CD4-positive, alpha-beta T cell (primary cell): ENCODE measurements around the gene ARIH2. TPM values are rescaled to one million over a fixed set of nuclear protein-coding genes. Genes with fewer than 3 reads are reported as not detected.

Source experiments
- ATAC-seq: fragments of 200-7000 bp; cut with Tn5 transposase; one replicate; pipeline ENCODE4 v1.10.0; 2022; ENCODE audit warnings: mild to moderate bottlenecking; ENCODE audit not compliant: poor library complexity
- CTCF ChIA-PET: fragments of 350-600 bp; sonication (Branson Sonifier 250); formaldehyde crosslinking; loops from one replicate; lab custom pipeline; 2021; ENCODE audit warnings: antibody characterized with exemption, inconsistent platforms; lab: Charles Lee
- POLR2A ChIA-PET: fragments of 350-600 bp; sonication (Branson Sonifier 250); formaldehyde crosslinking; loops from one replicate; lab custom pipeline; 2021; ENCODE audit warnings: antibody characterized with exemption, inconsistent platforms; lab: Charles Lee
- DNase-seq, 14 experiments: peaks; one replicate each; pipeline ENCODE4 v3.0.0-alpha.2; 2013 to 2020; ENCODE audit warnings: mixed read lengths in 2 of 14
- H3K27ac ChIP-seq, 2 donors: one replicate each; pipeline versions ENCODE4 v1.5.1 to v1.7.0; 2013; ENCODE audit warnings: low read length in 2 of 2, low read depth in 1 of 2, mild to moderate bottlenecking in 1 of 2
- H3K27me3 ChIP-seq, 2 experiments: 1 replicate in 1 of 2; 2 replicates in 1 of 2; pipeline versions ENCODE4 v1.6.1 to v1.7.0; 2013; ENCODE audit warnings: low read length in 2 of 2, control low read depth in 1 of 2, mild to moderate bottlenecking in 1 of 2, moderate library complexity in 1 of 2; ENCODE audit not compliant: insufficient read depth in 2 of 2, control insufficient read depth in 1 of 2
- H3K36me3 ChIP-seq: one replicate; pipeline ENCODE4 v1.6.1; 2013; ENCODE audit warnings: low read length, control low read depth; ENCODE audit not compliant: insufficient read depth
- H3K4me1 ChIP-seq: one replicate; pipeline ENCODE4 v1.6.1; 2013; ENCODE audit warnings: low read length, control low read depth; ENCODE audit not compliant: insufficient read depth
- H3K4me3 ChIP-seq: one replicate; pipeline ENCODE4 v1.5.1; 2013; ENCODE audit warnings: mild to moderate bottlenecking, low read length, moderate library complexity
- H3K9me3 ChIP-seq, 2 experiments: 1 replicate in 1 of 2; 2 replicates in 1 of 2; pipeline versions ENCODE4 v1.6.1 to v1.7.0; 2013; ENCODE audit warnings: low read length in 2 of 2, mild to moderate bottlenecking in 2 of 2, control low read depth in 1 of 2, moderate library complexity in 1 of 2; ENCODE audit not compliant: control insufficient read depth in 1 of 2, insufficient read depth in 1 of 2
- H3K27ac Mint-ChIP-seq: one replicate; pipeline ENCODE4 v1.8.0; 2020; ENCODE audit warnings: mixed read lengths
- H3K27me3 Mint-ChIP-seq: one replicate; pipeline ENCODE4 v1.8.0; 2021; ENCODE audit warnings: mixed read lengths
- H3K36me3 Mint-ChIP-seq: one replicate; pipeline ENCODE4 v1.8.0; 2021; ENCODE audit warnings: low read depth, mixed read lengths
- H3K4me1 Mint-ChIP-seq: one replicate; pipeline ENCODE4 v1.8.0; 2021; ENCODE audit warnings: low read depth, mixed read lengths
- H3K4me3 Mint-ChIP-seq: one replicate; pipeline ENCODE4 v1.8.0; 2020; ENCODE audit warnings: mild to moderate bottlenecking, mixed read lengths
- H3K9me3 Mint-ChIP-seq: one replicate; pipeline ENCODE4 v1.8.0; 2020; ENCODE audit warnings: mixed read lengths
- CTCF ChIP-seq: fragments of 200-600 bp; IDR thresholded peaks from one replicate; pipeline ENCODE4 v1.8.0; 2022; ENCODE audit warnings: antibody characterized with exemption, mild to moderate bottlenecking
- intact Hi-C, 2 experiments: fragments of 100-400 bp; cut with DNase I in 1 of 2; cut with micrococcal nuclease in 1 of 2; formaldehyde crosslinking; loops; one replicate each; pipeline versions ENCODE4 v1.15.1 to v1.9.0; 2023 to 2025; cut with DNase I, micrococcal nuclease
- total RNA-seq, 174 experiments: library from RNA in 2 of 174; stranded (reverse) in 2 of 174; gene quantifications; one replicate each; pipeline ENCODE4 v1.2.3 and lab custom pipeline; 2021 to 2026

Gene ARIH2
- total RNA-seq, 2 experiments from 2014 or later: 182 TPM

GRCh38 chr3:48926425-48927392 lies 8.1 kb downstream of the ARIH2 start:
- ATAC-seq (no peak), DNase-seq (no peak)
- Histone ChIP-seq H3K27me3 (no peaks in the 10 kb centered on the region), H3K27ac (no peak overlapping the region), H3K4me1 (peaks cover 45% of the 10 kb centered on the region), H3K4me3 (no peak overlapping the region), H3K36me3 (peaks cover 67% of the 10 kb centered on the region), H3K9me3 (no peaks in the 10 kb centered on the region)
- H3K4me3 Mint-ChIP-seq: peak overlapping the region; percentile 58
- CTCF ChIA-PET: no interaction called here
- peak overlapping the region; percentile 56 for H3K27ac Mint-ChIP-seq
- no peaks in the 10 kb centered on the region for H3K9me3 Mint-ChIP-seq
- H3K4me1 Mint-ChIP-seq: peaks cover 56% of the 10 kb centered on the region
- no peaks in the 10 kb centered on the region for H3K27me3 Mint-ChIP-seq
- POLR2A ChIA-PET: no interaction called here
- intact Hi-C loops: no loop called here
- peaks cover 63% of the 10 kb centered on the region for H3K36me3 Mint-ChIP-seq
- TF ChIP-seq CTCF: no peak

GRCh38 chr3:48927928-48928327 lies 9.3 kb downstream of the ARIH2 start:
- no peaks in the 10 kb centered on the region for H3K27me3 Mint-ChIP-seq
- H3K4me3 Mint-ChIP-seq: no peak overlapping the region
- DNase-seq: no peak
- no peaks in the 10 kb centered on the region for H3K9me3 Mint-ChIP-seq
- Histone ChIP-seq H3K4me1 (peaks cover 48% of the 10 kb centered on the region), H3K9me3 (no peaks in the 10 kb centered on the region), H3K4me3 (no peak overlapping the region), H3K36me3 (peaks cover 68% of the 10 kb centered on the region), H3K27ac (no peak overlapping the region), H3K27me3 (no peaks in the 10 kb centered on the region)
- H3K4me1 Mint-ChIP-seq: peaks cover 62% of the 10 kb centered on the region
- ATAC-seq: no peak
- POLR2A ChIA-PET: interaction anchor here (2.5 kb wide), 1 partner anchor 9 kb away, joined by 8 read pairs; the partner anchor contains the start of gene ARIH2
- CTCF ChIA-PET: interaction anchor here (1.8 kb wide), 1 partner anchor 32 kb away, joined by 4 read pairs; no protein-coding TSS in a partner anchor
- intact Hi-C loops: no loop called here
- peak overlapping the region; percentile 56 for H3K27ac Mint-ChIP-seq
- peaks cover 68% of the 10 kb centered on the region for H3K36me3 Mint-ChIP-seq
- TF ChIP-seq CTCF: no peak

GRCh38 chr3:48928679-48929078 lies 10.0 kb downstream of the ARIH2 start:
- TF ChIP-seq CTCF: no peak
- Mint-ChIP-seq H3K4me1 (peaks cover 63% of the 10 kb centered on the region), H3K4me3 (peak overlapping the region; percentile 25), H3K9me3 (no peaks in the 10 kb centered on the region), H3K36me3 (peaks cover 73% of the 10 kb centered on the region), H3K27ac (no peak overlapping the region), H3K27me3 (no peaks in the 10 kb centered on the region)
- DNase-seq: no peak
- intact Hi-C loops: no loop called here
- no peak overlapping the region for H3K27ac ChIP-seq
- ChIA-PET POLR2A (interaction anchor here (0.9 to 2.5 kb wide), 2 partner anchors 10 to 100 kb away, joined by 3 to 8 read pairs; partner anchors contain the start of gene ARIH2), CTCF (interaction anchor here (1.8 to 4.3 kb wide), 2 partner anchors 9 to 32 kb away, joined by 4 to 23 read pairs; partner anchors contain the start of gene ARIH2)
- H3K4me1 ChIP-seq: peaks cover 49% of the 10 kb centered on the region
- H3K9me3 ChIP-seq: no peaks in the 10 kb centered on the region
- ATAC-seq: no peak
- H3K4me3 ChIP-seq: no peak overlapping the region
- no peaks in the 10 kb centered on the region for H3K27me3 ChIP-seq
- H3K36me3 ChIP-seq: peaks cover 71% of the 10 kb centered on the region
